ENCODE data around the gene RCC2.

RCC2 gene

DNA sequence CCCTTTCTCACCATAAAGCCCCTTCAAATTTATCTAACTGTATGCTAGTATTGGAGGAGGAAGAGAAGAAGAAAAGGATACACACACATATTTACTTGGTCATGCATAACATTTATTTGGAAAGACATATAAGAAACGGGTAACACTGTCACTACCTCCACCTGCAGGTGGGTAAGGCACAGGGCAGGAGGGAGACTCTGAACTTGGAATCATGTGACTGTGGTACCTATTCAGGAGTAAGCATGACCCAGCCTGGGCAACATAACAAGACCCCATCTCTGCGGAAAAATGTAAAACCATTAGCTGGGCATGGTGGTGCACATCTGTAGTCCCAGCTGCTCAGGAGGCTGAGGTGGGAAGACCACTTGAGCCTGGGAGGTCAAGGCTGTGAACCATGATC lies 68.9 kb downstream of the RCC2 start:
- no peak for DNase-seq

DNA sequence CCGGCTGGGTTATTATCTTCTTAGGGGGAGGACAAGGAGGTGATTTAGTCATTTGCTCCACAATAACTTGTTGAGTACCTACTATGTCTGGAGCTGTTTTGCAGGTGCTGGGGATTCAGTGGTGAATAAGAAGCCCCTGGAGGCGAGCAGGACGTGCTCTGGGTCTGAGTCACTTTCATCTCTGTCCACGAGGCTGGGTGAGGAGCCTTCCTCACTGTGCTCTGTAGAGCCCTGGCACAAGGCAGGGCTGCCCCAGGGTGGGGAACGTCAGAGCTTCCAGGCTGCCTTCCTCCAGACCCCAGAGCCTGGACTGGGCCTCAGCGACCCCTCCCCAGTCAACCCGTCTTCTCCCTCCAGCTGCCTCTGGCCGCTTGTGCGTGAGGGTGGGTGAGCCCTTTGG lies 70.0 kb downstream of the RCC2 start:
- no peak for DNase-seq

DNA sequence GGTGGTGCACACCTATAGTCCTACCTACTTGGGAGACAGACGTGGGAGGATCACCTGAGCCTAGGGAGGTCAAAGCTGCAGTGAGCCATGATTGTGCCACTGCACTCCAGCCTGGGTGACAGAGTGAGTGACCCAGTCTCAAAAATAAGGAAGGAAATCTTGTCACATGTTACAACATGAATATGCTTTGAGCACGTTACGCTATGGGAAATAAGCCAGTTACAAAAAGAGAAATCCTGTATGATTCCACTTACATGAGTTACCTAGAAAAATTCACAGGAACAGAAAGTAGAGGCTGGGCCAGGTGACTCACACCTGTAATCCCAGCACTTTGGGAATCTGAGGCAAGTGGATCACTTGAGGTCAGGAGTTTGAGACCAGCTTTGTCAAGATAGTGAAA lies 74.2 kb downstream of the RCC2 start:
- DNase-seq, result no peak

- no peak for DNase-seq
Measured at GRCh38 chr1:17363771-17364170, 75.7 kb downstream of the RCC2 start.

DNA sequence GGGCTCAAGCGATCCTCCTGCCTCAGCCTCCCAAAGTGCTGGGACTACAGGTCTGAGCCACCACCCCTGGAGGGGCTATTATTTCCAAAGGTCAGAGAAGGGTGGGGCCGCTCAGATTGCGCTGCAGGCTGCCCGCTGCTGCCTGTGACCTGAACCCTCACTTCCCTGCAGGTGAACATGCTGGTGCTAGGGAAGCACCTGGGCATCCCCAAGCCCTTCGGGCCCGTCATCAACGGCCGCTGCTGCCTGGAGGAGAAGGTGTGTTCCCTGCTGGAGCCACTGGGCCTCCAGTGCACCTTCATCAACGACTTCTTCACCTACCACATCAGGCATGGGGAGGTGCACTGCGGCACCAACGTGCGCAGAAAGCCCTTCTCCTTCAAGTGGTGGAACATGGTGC lies 76.1 kb downstream of the RCC2 start:
- DNase-seq, result no peak

- no peak for DNase-seq
Measured at GRCh38 chr1:17361687-17362086, 77.8 kb downstream of the RCC2 start.

- no peak for DNase-seq
Measured at GRCh38 chr1:17360272-17360956, 79.1 kb downstream of the RCC2 start.

DNA sequence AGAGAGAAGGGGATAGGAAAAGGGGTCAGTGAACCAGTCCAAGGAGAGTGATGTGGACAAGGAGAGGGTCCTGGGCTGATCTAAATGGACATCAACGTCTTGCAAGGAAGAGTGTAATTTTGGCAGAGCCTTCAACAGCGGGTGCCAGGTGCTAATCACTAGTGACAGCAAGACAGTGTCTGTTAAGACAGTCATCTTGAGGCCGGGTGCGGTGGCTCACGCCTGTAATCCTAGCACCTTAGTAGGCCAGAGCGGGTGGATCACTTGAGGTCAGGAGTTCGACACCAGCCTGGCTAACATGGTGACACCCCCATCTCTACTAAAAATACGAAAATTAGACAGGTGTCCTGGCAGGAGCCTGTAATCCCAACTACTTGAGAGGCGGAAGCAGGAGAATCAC lies 79.7 kb downstream of the RCC2 start:
- no peak for DNase-seq

GRCh38 chr1:17359031-17359430 lies 80.4 kb downstream of the RCC2 start:
- DNase-seq, result no peak

DNA sequence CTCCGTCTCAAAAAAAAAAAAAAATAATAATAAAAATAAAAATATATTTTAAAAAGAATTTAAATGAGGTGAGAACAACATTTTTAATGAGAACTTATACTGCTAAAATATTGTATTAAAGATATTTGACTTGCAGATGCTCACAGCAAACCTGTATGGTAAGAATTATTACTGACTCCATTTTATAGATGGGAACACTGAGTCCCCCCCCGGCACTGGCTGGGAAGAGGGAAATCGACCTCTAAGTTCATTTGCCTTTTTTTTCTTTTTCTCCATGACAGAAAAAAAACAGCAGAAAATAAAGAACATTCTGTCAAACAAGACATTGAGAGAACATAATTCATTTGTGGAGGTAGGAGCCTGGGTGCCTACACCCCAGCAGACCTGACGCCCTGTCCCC lies 80.9 kb downstream of the RCC2 start:
- no peak for DNase-seq
